ENCODE results near the gene HOOK2. TPM values are rescaled to one million over a fixed set of nuclear protein-coding genes. Genes with fewer than 3 reads are reported as not detected.

Gene HOOK2
- total RNA-seq, 120 experiments from 2014 or later = 23.0 to 79.0 (median 41.2) TPM

Small RNA genes lying within 50 kb of the gene (microRNA-seq; reads per million reads assigned to microRNA genes)
- gene MIR5684 = 0 to 0.40 (median 0) reads per million in 43 experiments

Other genes starting within 250 kb of the HOOK2 start
- gene ZNF564, start 224.1 kb downstream of the HOOK2 start, total RNA-seq = 10 to 100 TPM; 10.2 to 25.8 (median 14.0) TPM
- gene ZNF490, start 164.7 kb downstream of the HOOK2 start, total RNA-seq = 10 to 100 TPM; 11.0 to 31.0 (median 19.9) TPM
- gene ZNF791, start 164.6 kb downstream of the HOOK2 start, total RNA-seq = 10 to 100 TPM; 21.1 to 51.1 (median 33.9) TPM
- 10 to 100 TPM; 16.5 to 62.2 (median 32.8) TPM for gene MAN2B1, start 108.8 kb downstream of the HOOK2 start, total RNA-seq
- gene WDR83, start 108.7 kb downstream of the HOOK2 start, total RNA-seq = 10 to 100 TPM; 11.8 to 30.1 (median 19.5) TPM
- gene DHPS, start 93.7 kb downstream of the HOOK2 start, total RNA-seq = 100 to 1,000 TPM in 78 of 120 experiments, 10 to 100 TPM in 42; 79.8 to 142 (median 103) TPM
- gene GNG14, start 87.6 kb downstream of the HOOK2 start, total RNA-seq = not detected
- gene FBXW9, start 78.9 kb downstream of the HOOK2 start, total RNA-seq = 10 to 100 TPM in 16 of 120 experiments, 1 to 10 TPM in 104; 4.4 to 13.3 (median 8.2) TPM
- 100 to 1,000 TPM; 125 to 233 (median 181) TPM for gene TNPO2, start 51.6 kb downstream of the HOOK2 start, total RNA-seq
- 100 to 1,000 TPM in 68 of 120 experiments, 10 to 100 TPM in 52; 70.9 to 152 (median 104) TPM for gene TRIR, start 40.9 kb downstream of the HOOK2 start, total RNA-seq
- gene GET3, start 38.1 kb downstream of the HOOK2 start, total RNA-seq = 10 to 100 TPM; 44.1 to 94.0 (median 65.5) TPM
- under 1 TPM in 9 of 120 experiments, not detected in 111; 0.24 to 0.53 (median 0.29) TPM for gene BEST2, start 23.8 kb downstream of the HOOK2 start, total RNA-seq
- gene JUNB, start 15.9 kb upstream of the HOOK2 start, total RNA-seq = 100 to 1,000 TPM in 14 of 120 experiments, 10 to 100 TPM in 106; 14.0 to 268 (median 48.2) TPM
- gene PRDX2, start 26.2 kb upstream of the HOOK2 start, total RNA-seq = 100 to 1,000 TPM; 234 to 491 (median 396) TPM
- 1 to 10 TPM in 86 of 120 experiments, under 1 TPM in 8, not detected in 26; 0.63 to 7.4 (median 2.4) TPM for gene THSD8, start 26.5 kb upstream of the HOOK2 start, total RNA-seq
- 10 to 100 TPM in 10 of 120 experiments, 1 to 10 TPM in 110; 1.6 to 13.4 (median 6.0) TPM for gene RNASEH2A, start 31.0 kb upstream of the HOOK2 start, total RNA-seq
- gene RTBDN, start 59.0 kb upstream of the HOOK2 start, total RNA-seq = 10 to 100 TPM in 91 of 120 experiments, 1 to 10 TPM in 29; 3.6 to 23.1 (median 12.0) TPM
- 100 to 1,000 TPM in 108 of 120 experiments, 10 to 100 TPM in 12; 55.0 to 260 (median 142) TPM for gene MAST1, start 63.0 kb upstream of the HOOK2 start, total RNA-seq
- gene DNASE2, start 105.9 kb upstream of the HOOK2 start, total RNA-seq = 10 to 100 TPM in 119 of 120 experiments, 1 to 10 TPM in 1; 9.5 to 33.1 (median 19.2) TPM
- gene KLF1, start 111.6 kb upstream of the HOOK2 start, total RNA-seq = under 1 TPM in 24 of 120 experiments, not detected in 96; 0.24 to 0.88 (median 0.38) TPM
- 10 to 100 TPM; 23.6 to 60.7 (median 37.1) TPM for gene GCDH, start 115.6 kb upstream of the HOOK2 start, total RNA-seq
- 1 to 10 TPM in 12 of 120 experiments, under 1 TPM in 19, not detected in 89; 0.32 to 2.1 (median 0.88) TPM for gene SYCE2, start 143.7 kb upstream of the HOOK2 start, total RNA-seq
- 100 to 1,000 TPM in 8 of 120 experiments, 10 to 100 TPM in 112; 51.3 to 110 (median 81.3) TPM for gene FARSA, start 158.2 kb upstream of the HOOK2 start, total RNA-seq
- 100 to 1,000 TPM; 148 to 544 (median 264) TPM for gene CALR, start 163.1 kb upstream of the HOOK2 start, total RNA-seq
- 100 to 1,000 TPM in 46 of 120 experiments, 10 to 100 TPM in 74; 61.4 to 130 (median 95.7) TPM for gene RAD23A, start 170.3 kb upstream of the HOOK2 start, total RNA-seq
- gene GADD45GIP1, start 181.7 kb upstream of the HOOK2 start, total RNA-seq = 10 to 100 TPM; 11.9 to 33.8 (median 19.3) TPM
- 1 to 10 TPM in 1 of 120 experiments, under 1 TPM in 49, not detected in 70; 0.14 to 1.1 (median 0.35) TPM for gene DAND5, start 194.0 kb upstream of the HOOK2 start, total RNA-seq
- gene NFIX, start 219.9 kb upstream of the HOOK2 start, total RNA-seq = 100 to 1,000 TPM; 219 to 402 (median 309) TPM